Trophoblast cell (in vitro differentiated cells and primary cell): ENCODE results near the gene BTAF1.

Experiments used
- DNase-seq, 2 donors: peaks; one replicate each; pipeline ENCODE4 v3.0.0-alpha.2; 2016
- H2AFZ ChIP-seq: 2 replicates; pipeline ENCODE4 v1.6.1; 2013; ENCODE audit warnings: low read length, moderate library complexity, mild to moderate bottlenecking; ENCODE audit not compliant: insufficient read depth, poor library complexity
- H2AK5ac ChIP-seq: 2 replicates; pipeline ENCODE4 v1.6.1; 2013; ENCODE audit warnings: mild to moderate bottlenecking, low read length
- H2BK120ac ChIP-seq: 2 replicates; pipeline ENCODE4 v1.6.1; 2013; ENCODE audit warnings: low read length, mild to moderate bottlenecking, moderate library complexity; ENCODE audit not compliant: insufficient read depth, poor library complexity
- H2BK12ac ChIP-seq: 2 replicates; pipeline ENCODE4 v1.6.1; 2013; ENCODE audit warnings: mild to moderate bottlenecking, low read length, moderate library complexity
- H2BK5ac ChIP-seq: 2 replicates; pipeline ENCODE4 v1.6.1; 2013; ENCODE audit warnings: low read length, low read depth, moderate library complexity, mild to moderate bottlenecking; ENCODE audit not compliant: poor library complexity
- H3K14ac ChIP-seq: 2 replicates; pipeline ENCODE4 v1.6.1; 2013; ENCODE audit warnings: mild to moderate bottlenecking, low read length
- H3K18ac ChIP-seq: 2 replicates; pipeline ENCODE4 v1.6.1; 2013; ENCODE audit warnings: mild to moderate bottlenecking, low read length
- H3K23ac ChIP-seq: 2 replicates; pipeline ENCODE4 v1.6.1; 2013; ENCODE audit warnings: low read length
- H3K27ac ChIP-seq: 2 replicates; pipeline ENCODE4 v1.5.1; 2013; ENCODE audit warnings: low read depth, mild to moderate bottlenecking, inconsistent platforms, low read length, moderate library complexity
- H3K27me3 ChIP-seq: 2 replicates; pipeline ENCODE4 v1.6.1; 2013; ENCODE audit warnings: inconsistent platforms, mild to moderate bottlenecking, low read length, moderate library complexity; ENCODE audit not compliant: insufficient read depth
- H3K36me3 ChIP-seq, 2 experiments: 1 replicate in 1 of 2; 2 replicates in 1 of 2; pipeline ENCODE4 v1.6.1; 2013; ENCODE audit warnings: low read length in 2 of 2, mild to moderate bottlenecking in 2 of 2, moderate library complexity in 1 of 2; ENCODE audit not compliant: insufficient read depth in 2 of 2, control insufficient read depth in 1 of 2
- H3K4ac ChIP-seq: 2 replicates; pipeline ENCODE4 v1.6.1; 2013; ENCODE audit warnings: low read depth, mild to moderate bottlenecking, low read length, moderate library complexity
- H3K4me1 ChIP-seq, 2 experiments: 1 replicate in 1 of 2; 2 replicates in 1 of 2; pipeline ENCODE4 v1.6.1; 2013; ENCODE audit warnings: low read length in 2 of 2, mild to moderate bottlenecking in 2 of 2, moderate library complexity in 1 of 2; ENCODE audit not compliant: insufficient read depth in 2 of 2, control insufficient read depth in 1 of 2
- H3K4me2 ChIP-seq: 2 replicates; pipeline ENCODE4 v1.6.1; 2013; ENCODE audit warnings: inconsistent platforms, mild to moderate bottlenecking, low read length, moderate library complexity
- H3K4me3 ChIP-seq: 2 replicates; pipeline ENCODE4 v1.5.1; 2013; ENCODE audit warnings: mild to moderate bottlenecking, low read depth, low read length, inconsistent platforms
- H3K79me1 ChIP-seq: one replicate; pipeline ENCODE4 v1.6.1; 2013; ENCODE audit warnings: low read length
- H3K79me2 ChIP-seq: 2 replicates; pipeline ENCODE4 v1.6.1; 2013; ENCODE audit warnings: low read length, mild to moderate bottlenecking; ENCODE audit not compliant: control insufficient read depth, insufficient read depth, poor library complexity
- H3K9ac ChIP-seq: 2 replicates; pipeline ENCODE4 v1.6.1; 2013; ENCODE audit warnings: mild to moderate bottlenecking, low read length
- H3K9me3 ChIP-seq: 2 replicates; pipeline ENCODE4 v1.6.1; 2013; ENCODE audit warnings: low read depth, mild to moderate bottlenecking, control low read depth, inconsistent platforms, low read length; ENCODE audit not compliant: insufficient read depth
- H4K12ac ChIP-seq: 2 replicates; pipeline ENCODE4 v1.6.1; 2013; ENCODE audit warnings: low read depth, mild to moderate bottlenecking, low read length, moderate library complexity
- H4K8ac ChIP-seq: 2 replicates; pipeline ENCODE4 v1.6.1; 2013; ENCODE audit warnings: low read depth, mild to moderate bottlenecking, low read length, moderate library complexity
- H4K91ac ChIP-seq: one replicate; pipeline ENCODE4 v1.6.1; 2013; ENCODE audit warnings: low read depth, mild to moderate bottlenecking, low read length, moderate library complexity
- WGBS: extraction: QIAGEN DNeasy Blood & Tissue Kit; methylation state at CpG from one replicate; pipeline ENCODE4 v1.1.7; 2013; ENCODE audit warnings: missing lambda C conversion rate; ENCODE audit not compliant: insufficient read length, insufficient coverage; ENCODE audit errors: extremely low coverage; 5-methylcytosine and 5-hydroxymethylcytosine counted together

BTAF1 gene

DNA sequence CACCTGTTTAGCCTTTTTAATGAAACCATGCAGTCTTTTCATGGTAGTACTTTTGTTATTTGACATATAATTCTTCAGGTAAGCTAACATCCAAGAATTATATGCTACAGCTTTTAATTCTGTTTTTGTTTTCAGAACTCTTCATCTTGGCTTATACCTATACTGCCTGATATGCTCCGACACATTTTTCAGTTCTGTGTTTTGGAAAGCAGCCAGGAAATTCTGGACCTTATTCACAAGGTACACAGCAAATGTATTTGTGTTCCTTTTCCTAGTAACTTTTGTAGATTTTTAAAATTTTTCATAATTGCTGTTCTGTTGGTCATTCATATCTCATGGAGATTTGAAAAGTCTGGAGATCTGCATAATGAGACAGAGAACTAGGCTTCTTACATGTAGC, 56.7 kb downstream of the BTAF1 start:
- H3K4ac ChIP-seq: no peak overlapping the region
- no peak for DNase-seq
- H3K9me3 ChIP-seq: no peaks in the 10 kb centered on the region
- no peak overlapping the region for H2BK12ac ChIP-seq
- no peak overlapping the region for H2AK5ac ChIP-seq
- H4K8ac ChIP-seq: no peak overlapping the region
- H3K18ac ChIP-seq: no peak overlapping the region
- H3K14ac ChIP-seq: no peak overlapping the region
- H3K79me2 ChIP-seq: no peaks in the 10 kb centered on the region
- H3K4me3 ChIP-seq: no peak overlapping the region
- H3K36me3 ChIP-seq: peaks cover 7 to 14% of the 10 kb centered on the region in 2 experiments
- H4K12ac ChIP-seq: no peak overlapping the region
- WGBS: no CpG with 5 or more reads among the region's 1 CpG
- H3K23ac ChIP-seq: no peak overlapping the region
- no peak overlapping the region for H3K9ac ChIP-seq
- no peak overlapping the region for H2BK5ac ChIP-seq
- H3K27ac ChIP-seq: no peak overlapping the region
- no peak overlapping the region for H3K4me2 ChIP-seq
- no peaks in the 10 kb centered on the region for H3K79me1 ChIP-seq
- H2AFZ ChIP-seq: no peak overlapping the region
- H4K91ac ChIP-seq: no peak overlapping the region
- no peak overlapping the region for H2BK120ac ChIP-seq
- H3K27me3 ChIP-seq: no peaks in the 10 kb centered on the region
- H3K4me1 ChIP-seq: no peaks in the 10 kb centered on the region

- H2BK5ac ChIP-seq: no peak overlapping the region
- no peaks in the 10 kb centered on the region for H3K79me2 ChIP-seq
- H2AK5ac ChIP-seq: no peak overlapping the region
- H4K8ac ChIP-seq: no peak overlapping the region
- H2AFZ ChIP-seq: no peak overlapping the region
- no peaks in the 10 kb centered on the region for H3K79me1 ChIP-seq
- H3K27me3 ChIP-seq: no peaks in the 10 kb centered on the region
- H4K91ac ChIP-seq: no peak overlapping the region
- H2BK120ac ChIP-seq: no peak overlapping the region
- H3K4me3 ChIP-seq: no peak overlapping the region
- H3K9ac ChIP-seq: no peak overlapping the region
- H2BK12ac ChIP-seq: no peak overlapping the region
- H3K4me1 ChIP-seq: no peaks in the 10 kb centered on the region
- no peak overlapping the region for H3K18ac ChIP-seq
- H3K4me2 ChIP-seq: no peak overlapping the region
- H3K36me3 ChIP-seq: peaks cover 7 to 10% of the 10 kb centered on the region in 2 experiments
- no peak for DNase-seq
- H4K12ac ChIP-seq: no peak overlapping the region
- no peak overlapping the region for H3K23ac ChIP-seq
- H3K14ac ChIP-seq: no peak overlapping the region
- H3K9me3 ChIP-seq: no peaks in the 10 kb centered on the region
- H3K27ac ChIP-seq: no peak overlapping the region
- H3K4ac ChIP-seq: no peak overlapping the region
Measured at GRCh38 chr10:91983416-91983815, 59.8 kb downstream of the BTAF1 start.

GRCh38 chr10:91987397-91988037, 63.9 kb downstream of the BTAF1 start:
- Histone ChIP-seq H4K91ac (no peak overlapping the region), H3K14ac (no peak overlapping the region), H3K9me3 (no peaks in the 10 kb centered on the region), H4K12ac (no peak overlapping the region), H4K8ac (no peak overlapping the region), H3K27ac (no peak overlapping the region), H2AFZ (no peak overlapping the region), H2BK120ac (no peak overlapping the region), H3K79me1 (no peaks in the 10 kb centered on the region), H3K23ac (no peak overlapping the region), H3K4me3 (no peak overlapping the region), H2BK12ac (no peak overlapping the region), H3K18ac (no peak overlapping the region), H3K4me1 (no peaks in the 10 kb centered on the region), H3K79me2 (no peaks in the 10 kb centered on the region), H3K4me2 (no peak overlapping the region), H2BK5ac (no peak overlapping the region), H3K4ac (no peak overlapping the region), H3K36me3 (peaks cover 6 to 11% of the 10 kb centered on the region in 2 experiments), H2AK5ac (no peak overlapping the region), H3K27me3 (no peaks in the 10 kb centered on the region), H3K9ac (no peak overlapping the region)
- no peak for DNase-seq
- 100% methylated on average over 3 of the region's 8 CpGs for WGBS

- no peak overlapping the region for H2BK5ac ChIP-seq
- no peak overlapping the region for H2BK120ac ChIP-seq
- no peaks in the 10 kb centered on the region for H3K79me2 ChIP-seq
- H3K4me1 ChIP-seq: no peaks in the 10 kb centered on the region
- no peak for DNase-seq
- WGBS: no CpG with 5 or more reads among the region's 1 CpG
- H3K18ac ChIP-seq: no peak overlapping the region
- no peak overlapping the region for H3K4me2 ChIP-seq
- no peaks in the 10 kb centered on the region for H3K79me1 ChIP-seq
- no peaks in the 10 kb centered on the region for H3K9me3 ChIP-seq
- no peak overlapping the region for H3K4ac ChIP-seq
- no peak overlapping the region for H4K8ac ChIP-seq
- no peak overlapping the region for H4K91ac ChIP-seq
- no peak overlapping the region for H2BK12ac ChIP-seq
- H3K27me3 ChIP-seq: no peaks in the 10 kb centered on the region
- H3K4me3 ChIP-seq: no peak overlapping the region
- H4K12ac ChIP-seq: no peak overlapping the region
- H3K9ac ChIP-seq: no peak overlapping the region
- H3K36me3 ChIP-seq: peaks cover 6 to 13% of the 10 kb centered on the region in 2 experiments
- no peak overlapping the region for H3K14ac ChIP-seq
- no peak overlapping the region for H3K23ac ChIP-seq
- no peak overlapping the region for H2AK5ac ChIP-seq
- no peak overlapping the region for H2AFZ ChIP-seq
- no peak overlapping the region for H3K27ac ChIP-seq
Measured at GRCh38 chr10:91992031-91992430, 68.5 kb downstream of the BTAF1 start.
